ENCODE measurements around the gene AGAP1.

DNA sequence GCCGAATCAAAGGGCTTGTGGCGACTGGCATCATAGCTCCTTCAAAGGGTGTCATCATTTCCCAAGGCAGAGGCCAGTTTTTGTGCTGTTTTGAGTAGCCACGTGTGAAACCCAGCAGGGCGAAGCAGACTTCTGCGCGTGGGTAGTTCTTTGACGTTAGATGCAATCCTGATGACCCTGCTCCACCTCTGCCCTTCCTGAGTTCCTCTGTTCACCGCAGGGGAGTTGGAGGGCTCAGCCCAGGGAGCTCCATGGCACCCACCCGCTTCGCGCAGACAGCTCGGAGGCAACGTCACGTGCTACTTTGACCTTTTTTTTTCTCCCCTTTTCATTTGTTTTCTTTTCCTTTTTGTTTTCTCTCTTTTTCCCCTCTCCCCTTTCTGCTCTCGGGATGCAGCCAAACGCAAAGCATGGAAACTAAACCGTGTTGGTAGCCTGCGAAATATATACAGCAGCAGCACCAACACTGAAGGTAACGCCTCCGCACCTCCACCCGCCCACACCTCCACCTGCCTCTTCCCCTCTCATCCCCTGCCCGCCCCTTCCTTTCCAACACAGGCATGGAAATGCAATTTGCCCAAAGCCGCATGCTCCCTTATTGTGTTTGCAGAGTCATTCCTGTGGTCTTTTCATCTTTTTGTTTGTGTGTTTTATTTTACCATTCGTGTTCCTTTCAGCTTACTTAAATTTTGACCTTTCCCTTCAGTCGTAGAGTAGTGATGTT, 520.7 kb downstream of the AGAP1 start:
- TF ChIP-seq, protein P1, sequence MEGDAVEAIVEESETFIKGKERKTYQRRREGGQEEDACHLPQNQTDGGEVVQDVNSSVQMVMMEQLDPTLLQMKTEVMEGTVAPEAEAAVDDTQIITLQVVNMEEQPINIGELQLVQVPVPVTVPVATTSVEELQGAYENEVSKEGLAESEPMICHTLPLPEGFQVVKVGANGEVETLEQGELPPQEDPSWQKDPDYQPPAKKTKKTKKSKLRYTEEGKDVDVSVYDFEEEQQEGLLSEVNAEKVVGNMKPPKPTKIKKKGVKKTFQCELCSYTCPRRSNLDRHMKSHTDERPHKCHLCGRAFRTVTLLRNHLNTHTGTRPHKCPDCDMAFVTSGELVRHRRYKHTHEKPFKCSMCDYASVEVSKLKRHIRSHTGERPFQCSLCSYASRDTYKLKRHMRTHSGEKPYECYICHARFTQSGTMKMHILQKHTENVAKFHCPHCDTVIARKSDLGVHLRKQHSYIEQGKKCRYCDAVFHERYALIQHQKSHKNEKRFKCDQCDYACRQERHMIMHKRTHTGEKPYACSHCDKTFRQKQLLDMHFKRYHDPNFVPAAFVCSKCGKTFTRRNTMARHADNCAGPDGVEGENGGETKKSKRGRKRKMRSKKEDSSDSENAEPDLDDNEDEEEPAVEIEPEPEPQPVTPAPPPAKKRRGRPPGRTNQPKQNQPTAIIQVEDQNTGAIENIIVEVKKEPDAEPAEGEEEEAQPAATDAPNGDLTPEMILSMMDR (conservative IDR thresholded peaks at IDR 0.05; ENCODE audit: low read length): no peak
- no peak for TF ChIP-seq EZH2phosphoT487 (IDR thresholded peaks at IDR 0.05; ENCODE audit: borderline replicate concordance, low read depth, low read length)

Data from OCI-LY7 (cell line).